HG02798 (cell line): ENCODE data around the gene SPRED2.

Experiments used
- ATAC-seq: cut with Tn5 transposase; IDR thresholded peaks from one replicate; pipeline ENCODE4 v1.9.1; 2021; ENCODE audit warnings: mild to moderate bottlenecking; ENCODE audit not compliant: unreplicated experiment, poor library complexity

SPRED2 gene

DNA sequence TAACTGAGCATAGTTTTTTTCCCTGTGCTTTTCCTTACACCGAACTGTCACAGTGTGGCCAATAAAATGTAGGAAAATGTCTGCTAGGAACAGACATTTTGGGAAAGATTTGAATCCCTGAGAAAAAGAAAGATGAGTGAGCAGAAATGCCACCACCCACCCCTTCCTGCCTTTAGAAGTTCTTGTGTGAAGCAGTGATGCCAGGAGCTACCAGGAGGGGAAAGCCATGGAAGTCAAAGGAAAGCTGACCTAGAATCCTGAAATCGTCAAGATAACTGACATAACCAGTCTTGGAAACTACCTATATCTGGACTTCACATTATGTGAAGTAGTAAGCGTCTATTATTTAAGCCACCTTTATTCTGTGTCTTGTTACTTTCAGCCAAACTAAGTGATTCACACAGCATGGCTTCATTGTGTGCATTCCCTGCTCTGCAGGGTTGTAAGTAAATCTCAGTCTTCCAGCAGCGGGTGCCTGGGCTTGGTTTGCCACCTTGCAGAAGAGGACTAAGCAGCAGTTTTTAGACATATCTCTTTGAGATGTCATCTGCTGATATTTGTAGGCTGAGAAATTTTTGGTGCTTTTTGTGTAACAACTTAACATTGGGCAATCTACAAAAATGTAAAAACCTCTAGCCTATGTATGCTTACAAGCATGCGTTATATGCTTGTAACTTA is 11.2 kb upstream of the SPRED2 start:
- no peak for ATAC-seq

DNA sequence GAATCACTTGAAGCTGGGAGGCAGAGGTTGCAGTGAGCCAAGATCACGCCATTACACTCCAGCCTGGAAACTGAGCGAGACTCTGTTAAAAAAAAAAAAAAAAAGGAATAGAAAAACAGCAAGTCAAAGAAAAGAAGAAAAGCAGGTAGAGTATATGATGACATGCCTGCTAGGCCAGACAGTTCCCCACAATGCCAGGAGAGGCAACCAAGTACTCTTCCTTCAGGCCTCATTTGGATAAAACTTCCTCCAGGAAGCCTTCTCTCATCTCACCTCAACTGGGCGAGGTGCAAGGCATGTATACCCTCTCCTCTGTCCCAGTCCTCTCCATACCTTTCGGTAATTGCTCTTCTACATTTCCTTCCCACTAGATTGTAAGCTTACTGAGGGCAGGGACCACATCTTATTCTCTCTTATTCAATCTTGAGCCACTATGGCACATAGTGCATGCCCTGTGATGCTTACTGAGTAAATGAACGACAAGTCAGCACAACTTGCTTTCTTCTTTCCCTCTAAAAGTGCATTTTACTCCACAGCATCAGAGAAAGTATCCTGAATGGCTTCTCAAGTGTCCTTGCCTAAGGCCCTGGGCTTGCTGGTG is 10.1 kb upstream of the SPRED2 start:
- no peak for ATAC-seq

DNA sequence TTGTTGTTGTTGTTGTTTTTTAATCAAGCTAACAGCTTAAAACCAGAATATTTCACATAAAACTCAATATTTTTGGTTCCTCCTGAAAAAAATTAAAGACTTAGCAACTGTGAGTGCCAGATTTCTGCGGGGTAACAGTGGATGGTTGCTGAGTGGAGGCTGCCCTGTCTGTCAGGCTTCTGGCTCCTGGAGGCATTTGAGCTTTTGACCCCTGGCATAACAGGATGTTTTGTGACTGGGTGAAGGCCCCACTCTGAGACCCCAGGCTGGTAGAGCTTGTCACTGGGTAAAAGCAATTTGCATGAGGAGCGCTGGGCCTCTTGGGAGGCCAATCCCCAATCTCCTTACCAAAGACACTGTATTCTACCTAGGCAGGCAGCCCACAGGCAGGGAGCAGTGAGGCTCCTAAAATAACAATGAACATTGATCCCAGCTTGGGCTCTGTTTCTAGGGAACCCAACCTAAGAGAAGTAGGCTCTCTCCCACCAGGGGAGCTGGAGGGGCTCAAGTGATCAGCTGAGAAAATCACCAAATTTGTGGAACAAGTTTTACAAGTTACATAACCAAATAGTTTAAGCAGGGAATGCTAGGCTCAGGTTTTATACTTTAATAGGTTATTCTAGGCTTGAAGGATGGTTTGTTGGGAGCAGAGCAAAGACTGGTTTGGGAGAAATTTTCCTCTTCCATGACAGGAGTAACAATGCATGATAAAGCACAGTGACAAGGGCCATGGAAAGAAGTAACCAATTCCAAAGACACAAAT is 5.9 kb upstream of the SPRED2 start:
- no peak for ATAC-seq

DNA sequence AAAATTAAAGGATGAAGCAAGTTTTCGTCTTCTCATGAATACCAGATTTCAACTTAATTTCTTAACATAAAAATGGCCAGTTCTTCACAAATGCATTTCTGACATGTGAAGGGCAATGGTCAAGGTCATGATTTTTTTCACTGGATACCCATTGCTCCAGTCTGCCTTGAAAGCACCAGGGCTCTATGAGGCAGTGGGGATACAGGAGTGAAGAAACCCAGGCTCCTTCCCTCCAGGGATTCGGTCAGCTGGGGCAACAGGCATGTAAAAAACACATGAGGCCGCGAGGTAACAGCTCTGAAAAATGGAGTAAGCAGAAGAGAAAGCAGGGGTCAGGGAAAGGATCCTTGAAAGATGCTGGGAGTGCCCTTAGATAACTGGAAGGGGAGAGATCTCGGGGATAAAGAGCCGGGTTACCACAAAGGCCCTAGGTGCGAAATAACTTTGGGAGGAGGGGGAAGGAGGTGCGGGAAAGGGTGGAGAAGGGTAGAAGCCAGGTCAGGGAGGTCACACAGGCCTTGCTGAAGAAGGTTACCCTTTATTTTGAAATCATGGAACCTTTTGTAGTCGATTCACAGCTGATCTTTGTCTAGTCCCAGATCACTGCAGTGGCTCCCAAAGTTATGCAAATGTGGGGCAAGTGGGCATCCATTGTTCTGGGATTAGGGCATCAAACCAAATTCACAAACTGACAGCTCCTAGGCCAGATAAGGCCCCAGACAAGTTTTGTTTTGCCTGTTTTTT is 5.2 kb upstream of the SPRED2 start:
- ATAC-seq = no peak

DNA sequence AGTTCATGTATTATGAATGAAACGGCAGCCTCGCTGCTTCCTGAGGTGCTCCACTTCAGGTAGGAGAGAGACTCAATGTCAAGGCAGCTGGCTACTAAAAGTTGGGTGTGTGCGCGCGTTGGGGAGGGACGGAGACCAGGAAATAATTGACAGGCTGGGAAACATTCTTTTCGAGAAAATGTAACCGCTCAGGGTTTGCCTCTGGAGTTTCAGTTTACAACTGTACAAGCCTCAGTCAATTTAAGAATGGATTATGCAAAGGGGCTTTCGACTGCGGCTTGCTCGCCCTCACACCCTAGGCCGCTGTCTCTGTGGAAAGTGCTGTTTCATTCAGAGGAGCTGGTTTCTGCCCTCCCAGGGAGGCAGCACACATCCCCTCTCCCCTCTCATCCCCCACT is 4.4 kb upstream of the SPRED2 start:
- ATAC-seq = peak; percentile 79

DNA sequence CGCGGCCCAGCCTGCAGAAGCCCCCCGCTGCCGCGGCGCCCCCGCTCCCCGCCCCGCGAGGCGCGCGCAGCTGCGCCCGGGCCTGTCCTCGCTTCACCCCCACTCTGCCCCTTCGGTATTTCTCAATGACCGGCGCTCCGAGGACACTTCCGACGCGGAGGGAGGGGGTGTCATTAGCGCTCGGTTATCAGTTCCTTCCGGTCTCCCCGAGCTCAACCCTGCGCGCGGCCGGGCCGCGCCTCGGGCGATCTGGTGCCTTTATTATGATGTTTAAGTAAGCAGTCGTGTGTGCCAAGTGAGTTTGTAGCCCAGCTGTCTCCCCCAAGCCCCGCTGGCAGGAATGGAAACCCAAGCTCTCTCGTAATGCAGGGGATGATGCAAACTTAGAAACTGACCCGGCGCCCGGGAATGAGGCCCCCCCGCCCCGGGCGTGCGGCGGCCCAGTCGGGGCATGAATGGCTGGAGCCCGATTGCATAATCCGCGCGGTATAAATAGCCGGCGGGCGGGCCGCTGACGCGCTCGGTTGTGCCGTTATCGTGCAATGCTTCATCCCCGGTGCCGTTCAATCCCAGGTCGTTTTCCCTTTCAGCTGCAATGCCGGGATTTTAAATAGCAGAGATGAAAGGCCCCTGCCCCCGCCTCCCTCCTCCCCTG is 3.9 kb upstream of the SPRED2 start:
- peak; percentile 25 for ATAC-seq

DNA sequence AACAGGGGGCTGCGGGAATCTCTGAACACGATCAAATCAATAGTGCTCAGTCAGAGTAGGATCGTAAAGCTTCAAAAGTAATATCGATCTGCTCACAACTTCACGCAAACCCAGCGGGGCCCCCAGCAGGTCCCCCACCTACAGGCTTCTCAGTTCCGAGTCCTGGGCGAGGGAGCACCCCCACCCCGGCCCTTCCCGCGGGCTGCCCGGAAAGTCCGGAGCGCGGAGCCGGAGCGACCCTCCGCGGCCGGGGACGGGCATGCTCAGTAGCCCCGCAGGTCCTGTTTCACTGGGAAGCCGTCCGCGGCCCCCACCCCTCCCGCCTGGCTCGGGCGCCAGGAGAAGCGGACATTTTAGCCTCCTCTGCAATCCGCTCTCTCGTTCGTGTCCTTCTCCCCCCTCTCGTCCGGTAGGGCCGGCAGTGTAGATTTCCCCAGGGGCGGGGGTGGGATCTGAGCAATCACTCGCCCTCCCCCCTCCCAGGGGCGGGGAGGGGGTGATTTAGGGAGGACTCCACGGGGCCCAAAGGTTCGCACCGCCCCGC is 3.3 kb upstream of the SPRED2 start:
- peak; percentile 22 for ATAC-seq

DNA sequence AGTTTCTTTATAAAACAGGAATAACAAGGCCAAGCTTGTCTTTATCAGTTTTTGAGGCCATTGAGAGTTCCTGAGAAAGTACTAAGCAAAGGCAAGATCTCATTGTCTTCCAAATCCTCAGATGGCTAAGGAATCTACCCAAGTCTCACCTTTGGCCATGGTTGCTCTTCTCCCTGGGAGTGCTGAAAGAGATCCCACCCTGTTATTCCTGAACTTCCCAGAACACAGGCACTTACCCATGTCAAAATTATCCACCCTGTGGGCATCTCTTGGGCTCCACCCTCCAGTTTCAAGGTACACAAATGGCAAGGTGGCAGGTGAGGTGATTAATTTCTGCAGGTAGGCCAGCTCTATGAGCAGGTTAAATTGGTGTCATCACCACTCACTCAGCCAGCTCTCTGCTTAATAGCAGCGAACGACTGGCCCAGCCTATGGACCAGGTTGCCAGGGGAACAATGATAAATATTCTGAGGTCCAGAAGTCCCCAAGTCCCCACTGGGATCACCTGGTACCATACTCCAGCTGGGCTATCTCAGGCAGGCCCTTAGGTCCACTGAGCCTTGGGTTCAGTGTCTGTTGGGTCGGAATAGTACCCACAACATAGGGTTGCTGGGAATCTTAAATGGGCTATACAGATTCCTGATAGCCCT is 2.3 kb upstream of the SPRED2 start:
- ATAC-seq = no peak

DNA sequence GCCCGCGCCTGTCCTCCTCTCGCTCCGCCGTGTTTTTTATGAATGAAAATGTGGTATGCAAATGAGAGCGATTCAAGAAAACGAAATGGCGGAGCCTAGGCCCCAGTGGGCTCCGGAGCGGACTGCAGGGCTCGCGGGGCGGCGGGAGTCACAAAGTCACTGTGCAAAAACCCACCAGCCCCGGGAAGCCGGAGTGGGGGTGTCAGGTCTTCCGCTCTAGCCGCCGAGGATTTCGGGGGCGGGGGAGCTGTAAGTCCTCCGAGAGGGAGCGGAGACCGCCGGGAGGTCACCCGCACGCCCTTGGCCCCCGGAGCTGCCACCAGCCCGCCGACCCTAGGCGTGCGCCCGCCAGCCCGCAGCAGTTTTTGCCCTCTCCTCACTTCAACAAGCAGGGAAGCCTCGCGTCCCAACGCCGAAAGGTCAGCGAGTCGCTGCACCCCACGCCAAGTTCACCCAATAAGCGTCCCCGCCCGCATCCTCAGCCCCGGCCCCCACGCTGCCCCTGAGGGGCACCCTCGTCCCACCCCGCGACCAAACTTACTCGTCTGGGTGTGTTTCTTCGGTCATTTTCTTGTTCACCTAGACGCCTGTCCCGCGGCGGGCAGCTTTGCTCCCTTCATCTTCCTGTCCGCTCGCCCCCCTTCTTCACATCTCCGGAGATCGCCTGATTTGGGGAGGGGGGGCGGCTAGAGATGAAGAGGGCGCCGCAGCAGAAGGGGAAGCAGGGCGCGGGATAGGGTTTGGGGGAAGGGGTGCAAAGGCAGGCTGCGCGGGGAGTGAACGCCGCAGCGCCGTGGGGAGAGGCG is 775 bp downstream of the SPRED2 start:
- peak; percentile 38 for ATAC-seq

DNA sequence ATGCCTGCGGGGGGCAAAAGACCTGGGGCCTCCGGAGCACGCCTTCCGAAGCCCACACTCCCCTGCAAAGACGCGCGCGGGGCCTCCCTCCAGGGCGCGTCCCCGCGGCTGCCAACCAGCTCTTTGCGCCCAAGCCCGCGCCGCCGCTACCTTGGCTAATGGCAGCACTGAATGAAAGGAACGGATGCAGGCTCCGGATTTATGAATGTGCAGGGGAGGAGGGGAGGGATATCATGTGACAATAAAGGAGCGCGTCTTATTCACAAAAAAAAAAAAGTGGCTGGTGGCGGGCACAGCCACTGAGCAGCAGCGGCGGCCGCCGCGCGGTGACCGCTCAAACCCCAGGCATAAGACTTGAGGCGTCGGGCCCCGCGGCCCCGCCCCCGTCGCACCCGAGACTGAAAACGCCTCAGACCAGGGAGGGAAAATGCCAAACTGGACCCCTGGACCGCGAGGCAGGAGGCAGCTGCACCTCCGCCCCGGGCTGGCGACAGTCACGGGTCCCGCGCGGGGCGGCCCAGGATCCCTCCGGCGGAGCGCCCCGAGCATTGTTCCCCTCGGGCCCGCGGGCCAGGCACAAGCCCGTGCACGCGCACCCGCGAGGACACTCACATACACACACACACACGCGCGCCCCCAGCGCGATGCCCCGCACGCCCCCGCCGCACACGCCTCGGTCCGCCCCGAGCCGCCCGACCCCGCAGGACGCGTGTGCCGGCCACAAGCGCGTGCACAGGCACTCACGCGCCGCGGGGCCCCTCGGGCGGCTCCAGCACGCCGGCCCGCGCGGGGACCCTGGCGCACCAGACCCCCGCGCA is 1.6 kb downstream of the SPRED2 start:
- peak; percentile 28 for ATAC-seq

DNA sequence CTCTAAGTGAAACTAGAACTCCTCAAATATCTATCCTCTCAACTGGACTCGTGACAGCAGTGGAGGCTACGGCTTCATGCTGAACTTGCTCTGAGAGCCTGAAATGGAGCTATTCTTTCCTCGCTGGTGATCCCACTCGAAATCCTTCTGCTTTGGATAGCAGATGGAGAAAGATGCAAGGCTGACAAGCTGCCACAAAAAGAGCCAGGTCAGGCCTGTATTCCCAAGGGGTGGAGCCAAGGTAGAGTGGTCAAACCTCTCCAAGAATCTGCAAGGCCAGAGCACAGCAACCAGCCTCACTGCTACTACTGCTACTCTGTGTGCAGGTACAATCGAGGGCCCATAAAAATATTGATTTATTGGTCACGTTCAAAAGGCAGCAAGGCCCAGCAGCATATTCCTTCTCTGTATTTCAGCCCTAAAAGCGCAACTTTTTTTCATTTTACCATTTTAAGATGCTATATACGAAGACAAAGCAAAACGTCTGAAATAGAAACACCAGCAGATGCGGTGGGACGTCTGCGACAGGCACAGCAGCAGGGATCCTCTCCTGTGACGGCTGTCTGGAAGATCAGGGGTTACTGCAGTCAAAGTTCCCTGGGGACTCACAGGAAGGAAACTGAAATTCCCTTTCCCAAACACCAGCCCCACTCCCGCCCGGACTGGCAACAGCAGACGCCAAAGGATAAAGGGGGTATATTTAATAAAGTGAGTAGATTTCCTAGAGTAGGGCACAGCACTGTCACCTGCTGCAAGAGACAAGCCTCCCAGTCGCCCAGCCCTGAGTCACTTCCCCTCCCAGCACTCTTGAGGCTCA is 2.4 kb downstream of the SPRED2 start:
- no peak for ATAC-seq

DNA sequence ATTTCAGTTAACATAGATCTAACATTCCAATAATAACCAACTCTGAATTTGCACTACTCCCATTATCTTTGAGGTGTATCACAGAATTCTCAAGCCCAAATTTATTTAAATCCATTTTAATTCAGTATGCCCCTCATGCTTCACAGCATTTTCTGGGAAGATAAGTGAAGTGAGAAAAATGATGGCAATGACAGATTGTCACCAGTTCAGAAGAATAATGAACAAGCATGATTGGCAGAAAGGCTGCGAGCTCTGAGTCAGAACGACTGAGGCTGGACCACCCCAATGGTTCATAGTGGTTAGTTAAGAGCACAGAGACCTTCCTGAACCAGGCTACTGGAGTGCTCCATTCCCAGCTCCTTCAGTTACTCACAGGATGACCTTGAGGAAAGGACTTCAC is 4.9 kb downstream of the SPRED2 start:
- ATAC-seq = no peak

DNA sequence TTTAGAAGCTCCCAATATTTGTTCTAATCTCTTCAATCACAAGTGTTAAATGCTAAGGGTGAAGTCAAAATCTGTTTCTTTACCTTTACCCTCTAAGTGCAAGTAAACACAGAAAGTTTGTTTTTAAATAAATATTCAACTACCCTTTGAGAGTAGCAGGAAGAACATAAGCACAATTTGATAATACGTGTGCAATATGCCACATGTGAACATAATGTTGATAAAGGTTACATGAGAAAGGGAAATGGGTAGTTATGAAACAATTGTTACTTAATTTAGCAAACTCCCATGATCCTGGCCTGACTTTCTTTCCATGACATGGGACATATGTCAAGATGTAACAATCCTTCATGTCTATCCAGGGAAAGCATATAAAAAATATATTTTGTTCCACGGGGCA is 7.1 kb downstream of the SPRED2 start:
- no peak for ATAC-seq

DNA sequence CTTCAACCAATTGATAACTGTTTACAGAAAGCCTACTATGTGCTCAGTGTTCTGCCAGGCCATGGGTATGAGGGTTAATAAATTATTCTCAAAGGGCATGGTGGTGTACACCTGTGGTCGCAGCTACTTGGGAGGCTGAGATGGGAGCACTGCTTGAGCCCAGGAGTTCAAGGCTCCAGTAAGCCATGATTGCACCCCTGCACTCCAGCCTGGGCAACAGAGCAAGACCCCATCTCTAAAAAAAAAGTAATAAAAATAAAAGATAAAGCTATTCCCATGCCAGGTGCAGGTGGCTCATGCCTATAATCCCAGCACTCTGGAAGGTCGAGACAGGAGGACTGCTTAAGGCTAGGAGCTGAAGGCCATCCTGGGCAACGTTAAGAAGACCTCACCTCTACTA is 8.0 kb downstream of the SPRED2 start:
- no peak for ATAC-seq

DNA sequence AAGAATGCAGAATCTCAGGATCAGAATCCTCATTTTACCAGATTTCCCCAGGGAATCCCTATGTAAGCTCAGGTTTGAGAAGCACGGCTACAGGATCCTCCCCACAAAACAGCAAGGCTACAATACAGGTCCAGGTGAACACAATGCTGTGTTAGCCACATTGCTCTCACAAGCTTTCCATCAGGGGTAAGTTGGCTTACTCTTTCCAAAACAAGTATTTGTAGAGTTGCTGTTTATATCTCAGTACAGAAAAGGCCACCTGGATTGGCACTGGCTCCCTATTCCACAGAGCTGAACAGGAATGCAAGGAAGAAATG is 11.0 kb downstream of the SPRED2 start:
- no peak for ATAC-seq

DNA sequence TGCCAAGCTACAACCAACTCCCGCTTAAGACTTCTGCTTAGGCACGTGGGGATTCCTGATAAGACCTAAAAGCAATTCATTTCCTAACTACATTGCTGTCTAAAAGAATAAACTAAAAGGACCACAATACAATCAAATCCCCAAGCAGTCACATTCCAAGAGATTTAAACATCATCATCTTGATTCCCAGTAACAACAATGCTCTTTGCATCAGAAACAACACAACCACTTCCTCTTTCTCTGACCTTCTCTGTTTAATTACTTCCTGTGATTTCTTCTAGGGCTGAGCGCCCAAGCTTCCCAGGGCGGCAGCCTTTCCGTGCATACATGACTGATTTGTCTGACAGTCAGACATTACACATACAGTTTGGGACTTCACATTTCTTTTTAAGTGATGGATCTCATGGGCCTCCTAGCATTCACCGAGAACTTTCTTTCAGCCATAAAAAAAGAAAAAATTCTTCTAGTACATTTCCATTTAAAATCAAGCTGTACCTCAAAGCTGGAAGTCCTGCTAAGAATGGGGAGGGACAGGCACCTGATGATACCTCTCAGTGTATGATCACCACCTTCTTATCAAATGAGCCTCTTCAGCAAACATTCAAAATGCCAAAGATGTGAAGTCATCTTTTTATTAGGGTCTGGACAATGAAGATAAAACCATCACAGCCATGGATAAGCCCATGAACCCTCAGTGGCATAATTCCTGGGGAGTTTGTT is 11.5 kb downstream of the SPRED2 start:
- ATAC-seq = peak; percentile 67
